Muscle layer of duodenum (tissue), 2 donors: Measurements from ENCODE around the gene PCBP1.
"Not testable (repeated sequence)": the region's sequence is repeated elsewhere in the genome, so short reads cannot be mapped to it uniquely, and the experiment has no call there.

Experiments
- H3K27ac ChIP-seq: one replicate; pipeline ENCODE4 v1.7.0; 2013; ENCODE audit warnings: mild to moderate bottlenecking, low read length
- H3K27me3 ChIP-seq: one replicate; pipeline ENCODE4 v1.7.0; 2013; ENCODE audit warnings: low read depth, mild to moderate bottlenecking, control low read depth, low read length
- H3K36me3 ChIP-seq, 2 donors: one replicate each; pipeline ENCODE4 v1.7.0; 2013; ENCODE audit warnings: low read length in 2 of 2, control low read depth in 1 of 2, mild to moderate bottlenecking in 1 of 2; ENCODE audit not compliant: insufficient read depth in 2 of 2, control insufficient read depth in 1 of 2
- H3K4me1 ChIP-seq, 2 donors: one replicate each; pipeline ENCODE4 v1.7.0; 2013; ENCODE audit warnings: low read length in 2 of 2, mild to moderate bottlenecking in 2 of 2, control low read depth in 1 of 2, moderate library complexity in 1 of 2; ENCODE audit not compliant: insufficient read depth in 2 of 2, control insufficient read depth in 1 of 2
- H3K4me3 ChIP-seq, 2 donors: one replicate each; pipeline ENCODE4 v1.7.0; 2013; ENCODE audit warnings: low read length in 2 of 2, low read depth in 1 of 2, mild to moderate bottlenecking in 1 of 2
- H3K9me3 ChIP-seq, 2 donors: one replicate each; pipeline ENCODE4 v1.7.0; 2013; ENCODE audit warnings: low read length in 2 of 2, control low read depth in 1 of 2, mild to moderate bottlenecking in 1 of 2; ENCODE audit not compliant: control insufficient read depth in 1 of 2
- donor health status: healthy.

PCBP1 gene

GRCh38 chr2:70050631-70051425, 36.4 kb upstream of the PCBP1 start:
- Histone ChIP-seq H3K36me3 (peaks cover 17 to 58% of the 10 kb centered on the region in 2 donors), H3K4me1 (no peaks in the 10 kb centered on the region), H3K9me3 (no peaks in the 10 kb centered on the region), H3K4me3 (no peak overlapping the region), H3K27me3 (no peaks in the 10 kb centered on the region), H3K27ac (no peak overlapping the region)

GRCh38 chr2:70055259-70055658, 32.0 kb upstream of the PCBP1 start:
- not testable (repeated sequence) for H3K9me3 ChIP-seq, H3K4me3 ChIP-seq, H3K27ac ChIP-seq, H3K4me1 ChIP-seq, H3K27me3 ChIP-seq
- H3K36me3 ChIP-seq, result peaks cover 10 to 46% of the 10 kb centered on the region in 2 donors

- Histone ChIP-seq H3K27ac (no peak overlapping the region), H3K27me3 (no peaks in the 10 kb centered on the region), H3K9me3 (no peaks in the 10 kb centered on the region), H3K4me1 (no peaks in the 10 kb centered on the region), H3K4me3 (no peak overlapping the region), H3K36me3 (peaks cover 12 to 29% of the 10 kb centered on the region in 2 donors)
Measured at GRCh38 chr2:70061317-70061716, 26.0 kb upstream of the PCBP1 start.

- H3K27me3 ChIP-seq, result no peaks in the 10 kb centered on the region
- H3K4me1 ChIP-seq, result no peaks in the 10 kb centered on the region
- H3K36me3 ChIP-seq, result peaks cover 12 to 26% of the 10 kb centered on the region in 2 donors
- H3K9me3 ChIP-seq, result no peaks in the 10 kb centered on the region
- H3K27ac ChIP-seq, result no peak overlapping the region
- no peak overlapping the region for H3K4me3 ChIP-seq
Measured at GRCh38 chr2:70062270-70062669, 25.0 kb upstream of the PCBP1 start.

GRCh38 chr2:70068119-70068518, 19.2 kb upstream of the PCBP1 start:
- Histone ChIP-seq H3K27ac (peak overlapping the region; percentile 37), H3K4me1 (peaks cover 4 to 6% of the 10 kb centered on the region in 2 donors), H3K4me3 (no peak overlapping the region), H3K36me3 (peaks cover 4 to 22% of the 10 kb centered on the region in 2 donors), H3K27me3 (no peaks in the 10 kb centered on the region), H3K9me3 (no peaks in the 10 kb centered on the region)

GRCh38 chr2:70069049-70069448, 18.2 kb upstream of the PCBP1 start:
- H3K4me1 ChIP-seq, result peaks cover 4 to 6% of the 10 kb centered on the region in 2 donors
- H3K9me3 ChIP-seq, result no peaks in the 10 kb centered on the region
- no peak overlapping the region for H3K4me3 ChIP-seq
- H3K27ac ChIP-seq, result peak overlapping the region; percentile 90
- H3K27me3 ChIP-seq, result no peaks in the 10 kb centered on the region
- peaks cover 0 to 14% of the 10 kb centered on the region in 2 donors for H3K36me3 ChIP-seq

GRCh38 chr2:70070542-70071268, 16.6 kb upstream of the PCBP1 start:
- peak overlapping the region; percentile 90 for H3K27ac ChIP-seq
- H3K36me3 ChIP-seq, result peaks cover 0 to 10% of the 10 kb centered on the region in 2 donors
- H3K4me3 ChIP-seq, result peak overlapping the region in 1 of 2 donors; percentile 40
- H3K4me1 ChIP-seq, result peaks cover 4 to 6% of the 10 kb centered on the region in 2 donors
- H3K9me3 ChIP-seq, result no peaks in the 10 kb centered on the region
- no peaks in the 10 kb centered on the region for H3K27me3 ChIP-seq

- no peak overlapping the region for H3K27ac ChIP-seq
- peaks cover 12 to 13% of the 10 kb centered on the region in 2 donors for H3K36me3 ChIP-seq
- no peaks in the 10 kb centered on the region for H3K27me3 ChIP-seq
Measured at GRCh38 chr2:70073493-70073892, 13.8 kb upstream of the PCBP1 start.

GRCh38 chr2:70078384-70078783, 8.9 kb upstream of the PCBP1 start:
- H3K4me1 ChIP-seq, result peaks cover 0 to 2% of the 10 kb centered on the region in 2 donors
- H3K36me3 ChIP-seq, result peaks cover 26 to 43% of the 10 kb centered on the region in 2 donors
- no peaks in the 10 kb centered on the region for H3K27me3 ChIP-seq
- H3K27ac ChIP-seq, result no peak overlapping the region
- H3K4me3 ChIP-seq, result no peak overlapping the region
- H3K9me3 ChIP-seq, result no peaks in the 10 kb centered on the region

More at GRCh38 chr2:70073493-70073892, 13.8 kb upstream of the PCBP1 start:
- no peak overlapping the region for H3K4me3 ChIP-seq
- peaks cover 4 to 6% of the 10 kb centered on the region in 2 donors for H3K4me1 ChIP-seq
- H3K9me3 ChIP-seq, result no peaks in the 10 kb centered on the region

- Histone ChIP-seq H3K4me1 (peaks cover 21 to 23% of the 10 kb centered on the region in 2 donors), H3K36me3 (peaks cover 33 to 48% of the 10 kb centered on the region in 2 donors)
Measured at GRCh38 chr2:70080610-70081200, 6.6 kb upstream of the PCBP1 start.

GRCh38 chr2:70081221-70081620, 6.1 kb upstream of the PCBP1 start:
- H3K27ac ChIP-seq, result peak overlapping the region; percentile 26

More at GRCh38 chr2:70080610-70081200, 6.6 kb upstream of the PCBP1 start:
- Histone ChIP-seq H3K4me3 (no peak overlapping the region), H3K27me3 (no peaks in the 10 kb centered on the region), H3K27ac (peak overlapping the region; percentile 26), H3K9me3 (no peaks in the 10 kb centered on the region)

More at GRCh38 chr2:70081221-70081620, 6.1 kb upstream of the PCBP1 start:
- Histone ChIP-seq H3K4me1 (peaks cover 23 to 24% of the 10 kb centered on the region in 2 donors), H3K36me3 (peaks cover 29 to 51% of the 10 kb centered on the region in 2 donors), H3K9me3 (no peaks in the 10 kb centered on the region), H3K27me3 (no peaks in the 10 kb centered on the region), H3K4me3 (no peak overlapping the region)
